Activated T-cell treated with anti-CD3 and anti-CD28 coated beads for 1 hour (primary cell): Measurements from ENCODE around the gene SLC28A3.

ENCODE experiments used
- DNase-seq: peaks from one replicate; pipeline ENCODE4 v3.0.0-alpha.2; 2020; ENCODE audit warnings: low read depth

SLC28A3 gene

GRCh38 chr9:84296146-84296843 lies 44.3 kb downstream of the SLC28A3 start:
- DNase-seq = no peak

- DNase-seq = no peak
Measured at GRCh38 chr9:84294241-84294950, 46.2 kb downstream of the SLC28A3 start.

GRCh38 chr9:84293001-84293798 lies 47.4 kb downstream of the SLC28A3 start:
- DNase-seq = no peak

- no peak for DNase-seq
Measured at GRCh38 chr9:84285381-84285780, 55.2 kb downstream of the SLC28A3 start.

GRCh38 chr9:84283946-84284345 lies 56.6 kb downstream of the SLC28A3 start:
- no peak for DNase-seq

- no peak for DNase-seq
Measured at GRCh38 chr9:84278130-84278529, 62.4 kb downstream of the SLC28A3 start.

GRCh38 chr9:84277646-84278045 lies 62.9 kb downstream of the SLC28A3 start:
- no peak for DNase-seq

- DNase-seq = no peak
Measured at GRCh38 chr9:84276741-84277140, 63.8 kb downstream of the SLC28A3 start.

GRCh38 chr9:84271921-84272556 lies 68.5 kb downstream of the SLC28A3 start:
- no peak for DNase-seq

- DNase-seq = no peak
Measured at GRCh38 chr9:84271531-84271900, 69.0 kb downstream of the SLC28A3 start.

- DNase-seq = no peak
Measured at GRCh38 chr9:84270847-84271530, 69.6 kb downstream of the SLC28A3 start.

GRCh38 chr9:84266087-84266561 lies 74.4 kb downstream of the SLC28A3 start:
- no peak for DNase-seq

- DNase-seq = no peak
Measured at GRCh38 chr9:84264307-84265029, 76.1 kb downstream of the SLC28A3 start.

GRCh38 chr9:84261070-84261746 lies 79.3 kb downstream of the SLC28A3 start:
- DNase-seq = peak; percentile 40

- no peak for DNase-seq
Measured at GRCh38 chr9:84258371-84258770, 82.2 kb downstream of the SLC28A3 start.

GRCh38 chr9:84255696-84256095 lies 84.9 kb downstream of the SLC28A3 start:
- DNase-seq = no peak

- DNase-seq = no peak
Measured at GRCh38 chr9:84254972-84255371, 85.6 kb downstream of the SLC28A3 start.

- no peak for DNase-seq
Measured at GRCh38 chr9:84251921-84252320, 88.6 kb downstream of the SLC28A3 start.

GRCh38 chr9:84241817-84242373 lies 98.7 kb downstream of the SLC28A3 start:
- no peak for DNase-seq

GRCh38 chr9:84239343-84239742 lies 101.2 kb downstream of the SLC28A3 start:
- no peak for DNase-seq
